Progenitor cell of endocrine pancreas (in vitro differentiated cells): ENCODE results near the gene CDH16. TPM values are rescaled to one million over a fixed set of nuclear protein-coding genes. Genes with fewer than 3 reads are reported as not detected.
A peak's percentile ranks its signal among the peaks of the same experiment; 100 is the strongest.

Experiments used
- DNase-seq: peaks from one replicate; pipeline ENCODE4 v3.0.0; 2021; ENCODE audit warnings: low spot score; ENCODE audit not compliant: unreplicated experiment
- H3K27ac Mint-ChIP-seq: 2 replicates; pipeline ENCODE4 v1.8.0; 2021; ENCODE audit warnings: mild to moderate bottlenecking, moderate library complexity, mixed read lengths
- H3K27me3 Mint-ChIP-seq: 2 replicates; pipeline ENCODE4 v1.8.0; 2021; ENCODE audit warnings: mixed read lengths
- H3K36me3 Mint-ChIP-seq: 2 replicates; pipeline ENCODE4 v1.8.0; 2022; ENCODE audit warnings: mixed read lengths; ENCODE audit not compliant: insufficient read depth
- H3K4me1 Mint-ChIP-seq: 2 replicates; pipeline ENCODE4 v1.8.0; 2021; ENCODE audit warnings: low read depth, mixed read lengths
- H3K4me3 Mint-ChIP-seq: 2 replicates; pipeline ENCODE4 v1.8.0; 2021; ENCODE audit warnings: low read depth, mild to moderate bottlenecking, moderate library complexity, mixed read lengths
- H3K9me3 Mint-ChIP-seq: 2 replicates; pipeline ENCODE4 v1.8.0; 2021; ENCODE audit warnings: low read depth, mixed read lengths
- total RNA-seq: library from RNA; stranded (reverse); gene quantifications from 2 replicates; pipeline ENCODE4 v1.2.1, GENCODE V29; 2021
- TF ChIP-seq, protein P1 (sequence below): fragments of 200-600 bp; sonication (generic); IDR thresholded peaks from one replicate; pipeline ENCODE4 v1.5.0; 2021; ENCODE audit warnings: antibody characterized with exemption, mild to moderate bottlenecking; ENCODE audit not compliant: unreplicated experiment

CDH16 gene
- total RNA-seq, 1 donor from 2014 or later = not detected

DNA sequence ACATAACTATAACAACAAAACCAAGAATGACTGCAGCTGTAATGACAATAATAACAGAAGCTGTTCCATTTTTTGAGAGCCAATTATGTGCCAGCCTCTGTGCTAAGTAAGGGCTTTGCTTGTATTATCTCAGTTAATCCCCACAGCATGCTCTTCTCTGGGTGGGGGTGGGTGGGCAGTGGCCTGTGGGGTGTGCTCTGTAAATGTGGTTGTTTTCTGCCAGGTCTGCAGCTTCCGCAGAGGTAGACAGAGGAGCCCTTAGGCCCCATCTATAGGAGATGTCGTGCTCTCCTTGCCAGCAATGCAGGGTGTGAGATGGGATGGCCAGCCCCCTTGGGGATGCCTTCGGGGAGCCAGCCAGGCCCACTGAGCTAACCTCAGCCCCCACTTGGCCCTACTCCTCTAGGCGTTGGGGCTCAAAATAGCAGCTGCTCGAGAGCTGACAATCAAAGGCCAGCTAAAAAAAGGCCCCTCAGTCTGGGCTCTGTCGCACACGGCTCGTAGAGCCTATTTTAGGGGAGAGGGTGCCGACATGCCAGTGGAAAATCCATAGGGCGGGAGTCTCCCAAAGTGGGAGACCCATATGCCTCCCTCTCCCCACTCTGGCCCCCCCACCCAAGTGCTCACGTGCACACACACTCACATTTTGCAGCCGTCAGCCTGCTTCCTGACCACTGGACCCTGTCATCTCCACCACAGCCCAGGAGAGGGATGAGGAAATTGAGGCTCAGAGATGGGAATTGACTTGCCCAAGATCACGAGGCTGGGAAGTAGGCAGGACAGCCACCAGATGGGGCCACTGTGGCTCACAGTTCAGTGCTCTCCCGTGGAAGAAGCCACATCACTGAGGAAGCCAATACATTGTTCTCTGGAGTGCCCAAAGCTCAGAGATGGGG lies 15.8 kb downstream of the CDH16 start:
- no peaks in the 10 kb centered on the region for H3K36me3 Mint-ChIP-seq
- TF ChIP-seq, protein P1, sequence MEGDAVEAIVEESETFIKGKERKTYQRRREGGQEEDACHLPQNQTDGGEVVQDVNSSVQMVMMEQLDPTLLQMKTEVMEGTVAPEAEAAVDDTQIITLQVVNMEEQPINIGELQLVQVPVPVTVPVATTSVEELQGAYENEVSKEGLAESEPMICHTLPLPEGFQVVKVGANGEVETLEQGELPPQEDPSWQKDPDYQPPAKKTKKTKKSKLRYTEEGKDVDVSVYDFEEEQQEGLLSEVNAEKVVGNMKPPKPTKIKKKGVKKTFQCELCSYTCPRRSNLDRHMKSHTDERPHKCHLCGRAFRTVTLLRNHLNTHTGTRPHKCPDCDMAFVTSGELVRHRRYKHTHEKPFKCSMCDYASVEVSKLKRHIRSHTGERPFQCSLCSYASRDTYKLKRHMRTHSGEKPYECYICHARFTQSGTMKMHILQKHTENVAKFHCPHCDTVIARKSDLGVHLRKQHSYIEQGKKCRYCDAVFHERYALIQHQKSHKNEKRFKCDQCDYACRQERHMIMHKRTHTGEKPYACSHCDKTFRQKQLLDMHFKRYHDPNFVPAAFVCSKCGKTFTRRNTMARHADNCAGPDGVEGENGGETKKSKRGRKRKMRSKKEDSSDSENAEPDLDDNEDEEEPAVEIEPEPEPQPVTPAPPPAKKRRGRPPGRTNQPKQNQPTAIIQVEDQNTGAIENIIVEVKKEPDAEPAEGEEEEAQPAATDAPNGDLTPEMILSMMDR = no peak
- H3K4me3 Mint-ChIP-seq = no peak overlapping the region
- no peak for DNase-seq
- peaks cover 3% of the 10 kb centered on the region for H3K27me3 Mint-ChIP-seq
- peaks cover 17% of the 10 kb centered on the region for H3K4me1 Mint-ChIP-seq
- H3K9me3 Mint-ChIP-seq = no peaks in the 10 kb centered on the region
- no peak overlapping the region for H3K27ac Mint-ChIP-seq

DNA sequence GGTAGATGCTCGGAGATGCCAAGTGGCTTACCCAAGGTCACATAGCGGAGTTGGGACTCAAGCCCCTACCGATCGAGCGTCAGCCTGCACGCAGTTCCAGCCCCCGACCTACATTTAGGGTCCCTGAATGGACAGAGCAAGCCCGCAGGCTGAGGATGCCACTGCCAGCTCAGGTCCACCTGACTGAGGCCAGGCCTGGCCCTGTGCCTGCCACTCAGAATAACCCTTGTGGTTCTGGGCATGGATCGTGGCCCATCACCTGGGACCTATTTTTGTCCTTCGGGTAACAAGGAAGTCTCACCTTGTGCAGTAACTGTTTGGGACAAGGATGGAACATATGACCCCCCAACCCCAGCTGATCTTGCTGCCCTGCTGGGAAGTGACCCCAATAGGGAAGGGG lies 17.1 kb downstream of the CDH16 start:
- Mint-ChIP-seq H3K27me3 (no peaks in the 10 kb centered on the region), H3K27ac (no peak overlapping the region), H3K4me3 (no peak overlapping the region), H3K4me1 (peaks cover 21% of the 10 kb centered on the region), H3K9me3 (no peaks in the 10 kb centered on the region), H3K36me3 (no peaks in the 10 kb centered on the region)
- DNase-seq = no peak
- TF ChIP-seq, protein P1 = no peak

DNA sequence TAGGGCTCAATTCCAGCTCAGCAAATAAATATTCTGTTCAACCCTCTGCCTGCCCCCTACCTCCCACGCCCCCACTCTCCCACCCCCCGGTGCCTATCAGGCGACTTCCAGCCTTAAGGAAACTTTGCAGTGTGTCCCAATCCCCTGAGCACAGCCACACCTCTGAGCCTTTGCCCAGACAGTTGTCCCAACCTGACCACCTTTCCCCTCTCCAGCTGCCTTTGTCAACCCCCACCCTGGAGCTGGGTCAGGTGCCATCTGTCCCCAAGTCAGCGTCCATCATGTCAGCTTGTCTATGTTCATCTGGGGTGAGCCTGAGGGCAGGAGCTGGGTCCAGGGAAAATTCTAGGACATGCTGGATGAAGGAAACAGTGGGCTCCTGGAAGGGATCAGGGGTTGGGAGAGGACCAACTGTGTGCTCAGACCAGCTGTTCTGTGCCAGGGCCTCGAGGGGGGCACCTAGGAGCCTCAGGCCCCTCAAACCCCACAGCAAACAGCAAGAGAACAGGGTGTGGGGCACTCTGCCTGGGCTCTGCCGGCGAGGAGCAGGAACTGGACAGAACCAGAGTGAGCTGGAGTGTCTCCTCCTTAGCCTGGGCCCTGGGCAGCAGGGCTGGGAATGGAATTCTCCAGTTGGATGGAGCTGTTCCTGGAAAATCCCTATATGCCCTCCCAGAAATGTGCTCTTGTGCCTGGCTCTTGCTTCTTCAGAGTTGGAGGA lies 17.8 kb downstream of the CDH16 start:
- Mint-ChIP-seq H3K9me3 (no peaks in the 10 kb centered on the region), H3K4me1 (peaks cover 20% of the 10 kb centered on the region), H3K4me3 (no peak overlapping the region), H3K36me3 (no peaks in the 10 kb centered on the region), H3K27me3 (no peaks in the 10 kb centered on the region), H3K27ac (no peak overlapping the region)
- DNase-seq = no peak
- TF ChIP-seq, protein P1 = no peak

DNA sequence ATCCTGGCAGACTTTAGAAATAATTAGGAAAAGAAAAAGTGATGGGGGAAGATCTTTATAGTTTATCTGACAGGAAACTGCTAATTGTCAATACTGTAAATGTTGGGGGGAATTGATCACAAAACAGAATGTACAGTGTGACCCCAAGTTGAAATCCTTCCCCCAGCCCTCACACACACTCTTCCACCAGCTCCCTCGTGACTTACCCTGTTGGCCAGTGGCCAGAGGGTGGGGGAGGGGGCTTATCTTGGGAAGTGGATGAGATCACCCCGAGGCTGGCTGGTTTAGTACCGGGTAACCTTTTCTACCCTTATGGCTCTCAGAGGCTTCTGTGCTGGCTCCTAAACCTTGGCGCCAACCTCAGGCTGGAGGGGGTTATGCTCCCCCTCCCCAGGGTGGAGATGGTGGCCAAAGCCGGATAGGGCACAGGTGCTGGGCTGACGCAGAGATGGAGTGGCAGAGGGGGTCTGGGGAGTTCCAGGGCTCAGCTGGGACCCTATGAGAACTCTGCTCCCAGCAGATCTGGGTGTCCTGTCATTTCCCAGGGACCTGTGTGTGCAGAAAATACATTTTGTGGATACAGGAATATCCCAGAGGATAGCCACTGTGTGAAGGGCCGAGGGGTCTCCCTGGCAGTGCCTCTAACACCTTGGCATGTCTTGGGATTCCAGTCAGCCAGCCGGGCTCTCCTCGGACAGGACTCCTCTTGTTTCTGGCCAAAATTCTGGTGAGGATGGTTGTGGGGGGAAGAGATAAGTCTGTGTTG lies 18.6 kb downstream of the CDH16 start:
- TF ChIP-seq, protein P1 = no peak
- DNase-seq = no peak
- Mint-ChIP-seq H3K27me3 (no peaks in the 10 kb centered on the region), H3K9me3 (no peaks in the 10 kb centered on the region), H3K4me3 (no peak overlapping the region), H3K27ac (peak overlapping the region; percentile 11), H3K36me3 (no peaks in the 10 kb centered on the region), H3K4me1 (peaks cover 18% of the 10 kb centered on the region)
